H9 (cell line): ENCODE data around the gene CDH13. TPM values are rescaled to one million over a fixed set of nuclear protein-coding genes. Genes with fewer than 3 reads are reported as not detected.

ENCODE experiments used
- DNase-seq: peaks from one replicate; pipeline ENCODE4 v3.0.0-alpha.2; 2017
- H2AFZ ChIP-seq: one replicate; pipeline ENCODE4 v1.6.1; 2013; ENCODE audit warnings: mild to moderate bottlenecking, low read length, control low read depth, moderate library complexity
- H2AK5ac ChIP-seq: 2 replicates; pipeline ENCODE4 v1.6.1; 2013; ENCODE audit warnings: low read length, control low read depth, mixed read lengths; ENCODE audit not compliant: insufficient read length
- H2BK120ac ChIP-seq: one replicate; pipeline ENCODE4 v1.6.1; 2013; ENCODE audit warnings: low read depth, mild to moderate bottlenecking, low read length, control low read depth, inconsistent platforms; ENCODE audit not compliant: poor library complexity, severe bottlenecking
- H2BK12ac ChIP-seq: 2 replicates; pipeline ENCODE4 v1.6.1; 2013; ENCODE audit warnings: low read length, control low read depth, mixed read lengths, low read depth; ENCODE audit not compliant: insufficient read length
- H2BK15ac ChIP-seq: 2 replicates; pipeline ENCODE4 v1.6.1; 2013; ENCODE audit warnings: low read depth, low read length, control low read depth
- H2BK20ac ChIP-seq: one replicate; pipeline ENCODE4 v1.6.1; 2013; ENCODE audit warnings: low read depth, mild to moderate bottlenecking, low read length, control low read depth, inconsistent platforms; ENCODE audit not compliant: poor library complexity, severe bottlenecking
- H2BK5ac ChIP-seq: 2 replicates; pipeline ENCODE4 v1.6.1; 2013; ENCODE audit warnings: low read length, control low read depth, mixed read lengths; ENCODE audit not compliant: insufficient read length
- H3K14ac ChIP-seq: 2 replicates; pipeline ENCODE4 v1.6.1; 2013; ENCODE audit warnings: low read length, control low read depth; ENCODE audit not compliant: insufficient read depth
- H3K18ac ChIP-seq: 2 replicates; pipeline ENCODE4 v1.6.1; 2013; ENCODE audit warnings: low read depth, mild to moderate bottlenecking, mixed read lengths, low read length, control low read depth; ENCODE audit not compliant: insufficient read length
- H3K23ac ChIP-seq: 2 replicates; pipeline ENCODE4 v1.6.1; 2013; ENCODE audit warnings: low read length, control low read depth, mixed read lengths, low read depth; ENCODE audit not compliant: insufficient read length
- H3K23me2 ChIP-seq: 2 replicates; pipeline ENCODE4 v1.6.1; 2013; ENCODE audit warnings: low read depth, mild to moderate bottlenecking, mixed read lengths, low read length, control low read depth; ENCODE audit not compliant: insufficient read length, poor library complexity, severe bottlenecking
- H3K27ac ChIP-seq: 2 replicates; pipeline ENCODE4 v1.5.1; 2013; ENCODE audit warnings: low read length, control low read depth, mixed read lengths, low read depth; ENCODE audit not compliant: insufficient read length
- H3K27me3 ChIP-seq: 2 replicates; pipeline ENCODE4 v1.6.1; 2013; ENCODE audit warnings: low read length, control low read depth, inconsistent platforms; ENCODE audit not compliant: insufficient read depth
- H3K4ac ChIP-seq: 2 replicates; pipeline ENCODE4 v1.6.1; 2013; ENCODE audit warnings: low read depth, mild to moderate bottlenecking, control low read depth, inconsistent platforms, low read length, moderate library complexity
- H3K4me1 ChIP-seq: 2 replicates; pipeline ENCODE4 v1.6.1; 2013; ENCODE audit warnings: low read length, control low read depth, inconsistent platforms; ENCODE audit not compliant: insufficient read depth
- H3K4me2 ChIP-seq: 2 replicates; pipeline ENCODE4 v1.6.1; 2013; ENCODE audit warnings: low read length, control low read depth, mixed read lengths; ENCODE audit not compliant: insufficient read length, insufficient read depth
- H3K56ac ChIP-seq: 2 replicates; pipeline ENCODE4 v1.6.1; 2013; ENCODE audit warnings: low read depth, mild to moderate bottlenecking, mixed read lengths, low read length, control low read depth; ENCODE audit not compliant: insufficient read length
- H3K79me1 ChIP-seq: 2 replicates; pipeline ENCODE4 v1.6.1; 2013; ENCODE audit warnings: low read depth, mild to moderate bottlenecking, moderate library complexity, low read length, control low read depth, inconsistent platforms; ENCODE audit not compliant: insufficient read depth, poor library complexity, severe bottlenecking
- H3K79me2 ChIP-seq: 2 replicates; pipeline ENCODE4 v1.6.1; 2013; ENCODE audit warnings: low read length, control low read depth, inconsistent platforms; ENCODE audit not compliant: insufficient read depth
- H3K9ac ChIP-seq: 2 replicates; pipeline ENCODE4 v1.6.1; 2013; ENCODE audit warnings: low read length, control low read depth, mixed read lengths; ENCODE audit not compliant: insufficient read length; ENCODE audit errors: extremely low read depth
- H3K9me3 ChIP-seq: one replicate; pipeline ENCODE4 v1.6.1; 2013; ENCODE audit warnings: low read depth, low read length, inconsistent platforms; ENCODE audit not compliant: control insufficient read depth
- H3T11ph ChIP-seq: one replicate; pipeline ENCODE4 v1.6.1; 2013; ENCODE audit warnings: mild to moderate bottlenecking, low read length, control low read depth, inconsistent platforms
- H4K20me1 ChIP-seq: one replicate; pipeline ENCODE4 v1.6.1; 2013; ENCODE audit not compliant: control insufficient read depth, insufficient read length, insufficient read depth
- H4K5ac ChIP-seq: 2 replicates; pipeline ENCODE4 v1.6.1; 2013; ENCODE audit warnings: low read depth, mild to moderate bottlenecking, mixed read lengths, low read length, control low read depth; ENCODE audit not compliant: insufficient read length
- H4K8ac ChIP-seq: replicated peaks from 2 replicates; pipeline ENCODE4 v1.6.1; 2013; ENCODE audit warnings: low read length, control low read depth, mixed read lengths, low read depth; ENCODE audit not compliant: insufficient read length
- H4K91ac ChIP-seq: 2 replicates; pipeline ENCODE4 v1.6.1; 2013; ENCODE audit warnings: low read depth, mild to moderate bottlenecking, moderate library complexity, mixed read lengths, low read length, control low read depth; ENCODE audit not compliant: insufficient read length
- H3K27ac Mint-ChIP-seq, 3 experiments: 2 replicates in 2 of 3; 3 replicates in 1 of 3; pipeline ENCODE4 v1.8.0; 2020 to 2021; ENCODE audit warnings: mixed read lengths in 3 of 3, mild to moderate bottlenecking in 1 of 3, moderate library complexity in 1 of 3
- H3K27me3 Mint-ChIP-seq: 2 replicates; pipeline ENCODE4 v1.8.0; 2021; ENCODE audit warnings: low read depth, mild to moderate bottlenecking, moderate library complexity, mixed read lengths
- H3K36me3 Mint-ChIP-seq, 3 experiments: 2 replicates in 2 of 3; 3 replicates in 1 of 3; pipeline ENCODE4 v1.8.0; 2020 to 2021; ENCODE audit warnings: low read depth in 3 of 3, mixed read lengths in 3 of 3; ENCODE audit not compliant: insufficient read depth in 1 of 3
- H3K4me1 Mint-ChIP-seq, 2 experiments: 2 replicates each; pipeline ENCODE4 v1.8.0; 2020; ENCODE audit warnings: mixed read lengths in 2 of 2
- H3K4me3 Mint-ChIP-seq, 2 experiments: 2 replicates in 1 of 2; 3 replicates in 1 of 2; pipeline ENCODE4 v1.8.0; 2020 to 2021; ENCODE audit warnings: mild to moderate bottlenecking in 2 of 2, mixed read lengths in 2 of 2, moderate library complexity in 1 of 2
- H3K9me3 Mint-ChIP-seq, 2 experiments: 2 replicates in 1 of 2; 3 replicates in 1 of 2; pipeline ENCODE4 v1.8.0; 2020; ENCODE audit warnings: mild to moderate bottlenecking in 2 of 2, mixed read lengths in 2 of 2, moderate library complexity in 1 of 2
- WGBS: extraction: QIAGEN DNeasy Blood & Tissue Kit; methylation state at CpG from one replicate; pipeline ENCODE4 v1.1.7; 2013; ENCODE audit warnings: missing lambda C conversion rate, low lambda C conversion rate, mixed read lengths; ENCODE audit not compliant: insufficient read length; ENCODE audit errors: extremely low coverage; 5-methylcytosine and 5-hydroxymethylcytosine counted together
- total RNA-seq: library from RNA; stranded (reverse); gene quantifications from 2 replicates; pipeline ENCODE4 v1.2.1, GENCODE V29; 2021
- TF ChIP-seq, protein P1 (sequence below): fragments of 200-600 bp; sonication (generic); conservative IDR thresholded peaks from 3 replicates; pipeline ENCODE4 v1.8.0; 2021; ENCODE audit warnings: antibody characterized with exemption, mild to moderate bottlenecking

The CDH13 gene
- total RNA-seq, 1 experiment from 2014 or later, result 1.5 TPM

DNA sequence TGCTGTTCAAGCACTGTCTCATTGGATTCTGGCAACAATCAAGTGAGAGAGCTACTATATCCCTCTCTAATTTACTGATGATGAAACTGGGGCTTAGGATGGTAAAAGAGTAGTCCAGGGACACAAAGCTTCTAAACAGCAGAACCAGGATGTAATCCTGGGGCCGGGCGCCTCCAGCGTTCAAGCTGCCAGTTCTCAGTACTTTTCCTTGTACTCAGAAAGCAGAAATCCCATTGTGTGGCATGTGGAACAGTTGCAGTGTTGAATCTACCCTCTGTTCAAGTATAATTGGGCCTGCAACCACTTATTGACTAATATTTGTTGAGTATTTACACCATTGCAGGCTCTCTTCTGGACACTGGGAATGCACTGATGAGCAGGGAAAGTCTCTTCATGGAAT lies 14.5 kb upstream of the CDH13 start:
- Mint-ChIP-seq H3K27ac (no peak overlapping the region), H3K9me3 (no peaks in the 10 kb centered on the region), H3K4me1 (peaks cover 7 to 15% of the 10 kb centered on the region in 2 experiments), H3K4me3 (no peak overlapping the region), H3K27me3 (peaks cover 10% of the 10 kb centered on the region), H3K36me3 (no peaks in the 10 kb centered on the region)
- Histone ChIP-seq H3K23me2 (no peaks in the 10 kb centered on the region), H3K9ac (no peak overlapping the region), H3K27me3 (no peaks in the 10 kb centered on the region), H3K18ac (no peak overlapping the region), H3K56ac (no peak overlapping the region), H4K8ac (no peak overlapping the region), H3T11ph (no peak overlapping the region), H2BK12ac (no peak overlapping the region), H3K14ac (no peak overlapping the region), H3K9me3 (no peaks in the 10 kb centered on the region), H3K4me1 (no peaks in the 10 kb centered on the region; the same call in 1 of the 2 replicates), H3K23ac (no peak overlapping the region), H3K4ac (no peak overlapping the region), H4K20me1 (no peaks in the 10 kb centered on the region), H2AFZ (no peak overlapping the region), H3K79me2 (no peaks in the 10 kb centered on the region), H2BK15ac (no peak overlapping the region), H3K79me1 (no peaks in the 10 kb centered on the region), H2BK20ac (no peak overlapping the region), H3K4me2 (no peak overlapping the region), H4K5ac (no peak overlapping the region), H3K27ac (no peak overlapping the region), H4K91ac (no peak overlapping the region), H2BK5ac (no peak overlapping the region), H2BK120ac (no peak overlapping the region), H2AK5ac (no peak overlapping the region)
- WGBS, result no CpG with 5 or more reads among the region's 3 CpGs
- TF ChIP-seq, protein P1, sequence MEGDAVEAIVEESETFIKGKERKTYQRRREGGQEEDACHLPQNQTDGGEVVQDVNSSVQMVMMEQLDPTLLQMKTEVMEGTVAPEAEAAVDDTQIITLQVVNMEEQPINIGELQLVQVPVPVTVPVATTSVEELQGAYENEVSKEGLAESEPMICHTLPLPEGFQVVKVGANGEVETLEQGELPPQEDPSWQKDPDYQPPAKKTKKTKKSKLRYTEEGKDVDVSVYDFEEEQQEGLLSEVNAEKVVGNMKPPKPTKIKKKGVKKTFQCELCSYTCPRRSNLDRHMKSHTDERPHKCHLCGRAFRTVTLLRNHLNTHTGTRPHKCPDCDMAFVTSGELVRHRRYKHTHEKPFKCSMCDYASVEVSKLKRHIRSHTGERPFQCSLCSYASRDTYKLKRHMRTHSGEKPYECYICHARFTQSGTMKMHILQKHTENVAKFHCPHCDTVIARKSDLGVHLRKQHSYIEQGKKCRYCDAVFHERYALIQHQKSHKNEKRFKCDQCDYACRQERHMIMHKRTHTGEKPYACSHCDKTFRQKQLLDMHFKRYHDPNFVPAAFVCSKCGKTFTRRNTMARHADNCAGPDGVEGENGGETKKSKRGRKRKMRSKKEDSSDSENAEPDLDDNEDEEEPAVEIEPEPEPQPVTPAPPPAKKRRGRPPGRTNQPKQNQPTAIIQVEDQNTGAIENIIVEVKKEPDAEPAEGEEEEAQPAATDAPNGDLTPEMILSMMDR, result no peak
- DNase-seq, result no peak
